ENCODE data around the gene DPP6. TPM values are rescaled to one million over a fixed set of nuclear protein-coding genes. Genes with fewer than 3 reads are reported as not detected.

Gene DPP6
- total RNA-seq, 1 donor from 2014 or later = 0.48 TPM

GRCh38 chr7:154684666-154685563, 632.7 kb downstream of the DPP6 start:
- Mint-ChIP-seq H3K4me3 (ENCODE audit: unreplicated experiment) (no peak overlapping the region), H3K4me1 (ENCODE audit: low read depth, unreplicated experiment) (no peaks in the 10 kb centered on the region), H3K27ac (ENCODE audit: unreplicated experiment) (no peak overlapping the region), H3K36me3 (ENCODE audit: low read depth, unreplicated experiment) (no peaks in the 10 kb centered on the region), H3K9me3 (ENCODE audit: unreplicated experiment) (no peaks in the 10 kb centered on the region), H3K27me3 (ENCODE audit: low read depth, unreplicated experiment) (peaks cover 11% of the 10 kb centered on the region)
- TF ChIP-seq EZH2 (IDR thresholded peaks at IDR 0.05; ENCODE audit: insufficient read depth, low read length) = no peak
- TF ChIP-seq, protein P1, sequence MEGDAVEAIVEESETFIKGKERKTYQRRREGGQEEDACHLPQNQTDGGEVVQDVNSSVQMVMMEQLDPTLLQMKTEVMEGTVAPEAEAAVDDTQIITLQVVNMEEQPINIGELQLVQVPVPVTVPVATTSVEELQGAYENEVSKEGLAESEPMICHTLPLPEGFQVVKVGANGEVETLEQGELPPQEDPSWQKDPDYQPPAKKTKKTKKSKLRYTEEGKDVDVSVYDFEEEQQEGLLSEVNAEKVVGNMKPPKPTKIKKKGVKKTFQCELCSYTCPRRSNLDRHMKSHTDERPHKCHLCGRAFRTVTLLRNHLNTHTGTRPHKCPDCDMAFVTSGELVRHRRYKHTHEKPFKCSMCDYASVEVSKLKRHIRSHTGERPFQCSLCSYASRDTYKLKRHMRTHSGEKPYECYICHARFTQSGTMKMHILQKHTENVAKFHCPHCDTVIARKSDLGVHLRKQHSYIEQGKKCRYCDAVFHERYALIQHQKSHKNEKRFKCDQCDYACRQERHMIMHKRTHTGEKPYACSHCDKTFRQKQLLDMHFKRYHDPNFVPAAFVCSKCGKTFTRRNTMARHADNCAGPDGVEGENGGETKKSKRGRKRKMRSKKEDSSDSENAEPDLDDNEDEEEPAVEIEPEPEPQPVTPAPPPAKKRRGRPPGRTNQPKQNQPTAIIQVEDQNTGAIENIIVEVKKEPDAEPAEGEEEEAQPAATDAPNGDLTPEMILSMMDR (IDR thresholded peaks at IDR 0.05; ENCODE audit: insufficient read depth, low read depth, low read length) = no peak
- H3K27ac ChIP-seq (ENCODE audit: low read depth, low read length) = no peak overlapping the region
- H2AFZ ChIP-seq (ENCODE audit: low read depth, low read length) = no peak overlapping the region
- no peaks in the 10 kb centered on the region for H3K4me1 ChIP-seq (ENCODE audit: insufficient read depth, low read length)
- FAIRE-seq = no peak
- no peaks in the 10 kb centered on the region for H3K79me2 ChIP-seq (ENCODE audit: insufficient read depth, low read length)
- DNase-seq (ENCODE audit: low read depth) = no peak
- H3K9me3 ChIP-seq (ENCODE audit: insufficient read depth, low read depth, low read length) = no peaks in the 10 kb centered on the region
- H3K4me2 ChIP-seq (ENCODE audit: low read length) = no peak overlapping the region
- H4K20me1 ChIP-seq (ENCODE audit: insufficient read depth, low read length) = no peaks in the 10 kb centered on the region
- no peaks in the 10 kb centered on the region for H3K27me3 ChIP-seq (ENCODE audit: insufficient read depth, low read length)
- H3K36me3 ChIP-seq (ENCODE audit: insufficient read depth, low read length) = no peaks in the 10 kb centered on the region
- no peak overlapping the region for H3K9ac ChIP-seq (ENCODE audit: low read length)
- no peak overlapping the region for H3K4me3 ChIP-seq (ENCODE audit: insufficient read depth, low read depth, low read length)

- H3K4me2 ChIP-seq (ENCODE audit: low read length) = no peak overlapping the region
- Mint-ChIP-seq H3K4me1 (ENCODE audit: low read depth, unreplicated experiment) (no peaks in the 10 kb centered on the region), H3K9me3 (ENCODE audit: unreplicated experiment) (no peaks in the 10 kb centered on the region), H3K27me3 (ENCODE audit: low read depth, unreplicated experiment) (peaks cover 13% of the 10 kb centered on the region), H3K27ac (ENCODE audit: unreplicated experiment) (no peak overlapping the region), H3K36me3 (ENCODE audit: low read depth, unreplicated experiment) (no peaks in the 10 kb centered on the region), H3K4me3 (ENCODE audit: unreplicated experiment) (no peak overlapping the region)
- no peaks in the 10 kb centered on the region for H3K27me3 ChIP-seq (ENCODE audit: insufficient read depth, low read length)
- DNase-seq (ENCODE audit: low read depth) (no peak), FAIRE-seq (no peak)
- no peaks in the 10 kb centered on the region for H3K36me3 ChIP-seq (ENCODE audit: insufficient read depth, low read length)
- no peaks in the 10 kb centered on the region for H3K4me1 ChIP-seq (ENCODE audit: insufficient read depth, low read length)
- H4K20me1 ChIP-seq (ENCODE audit: insufficient read depth, low read length) = no peaks in the 10 kb centered on the region
- H3K27ac ChIP-seq (ENCODE audit: low read depth, low read length) = no peak overlapping the region
- H3K79me2 ChIP-seq (ENCODE audit: insufficient read depth, low read length) = no peaks in the 10 kb centered on the region
- H2AFZ ChIP-seq (ENCODE audit: low read depth, low read length) = no peak overlapping the region
- no peak overlapping the region for H3K4me3 ChIP-seq (ENCODE audit: insufficient read depth, low read depth, low read length)
- H3K9me3 ChIP-seq (ENCODE audit: insufficient read depth, low read depth, low read length) = no peaks in the 10 kb centered on the region
- H3K9ac ChIP-seq (ENCODE audit: low read length) = no peak overlapping the region
- TF ChIP-seq EZH2 (IDR thresholded peaks at IDR 0.05; ENCODE audit: insufficient read depth, low read length) = no peak
- TF ChIP-seq, protein P1 (IDR thresholded peaks at IDR 0.05; ENCODE audit: insufficient read depth, low read depth, low read length) = no peak
These were observed 633.3 kb downstream of the DPP6 start for GRCh38 chr7:154685564-154685901.

GRCh38 chr7:154686305-154686704, 634.1 kb downstream of the DPP6 start:
- Histone ChIP-seq H3K4me3 (ENCODE audit: insufficient read depth, low read depth, low read length) (no peak overlapping the region), H3K4me1 (ENCODE audit: insufficient read depth, low read length) (no peaks in the 10 kb centered on the region), H3K79me2 (ENCODE audit: insufficient read depth, low read length) (no peaks in the 10 kb centered on the region), H4K20me1 (ENCODE audit: insufficient read depth, low read length) (no peaks in the 10 kb centered on the region), H3K36me3 (ENCODE audit: insufficient read depth, low read length) (no peaks in the 10 kb centered on the region), H2AFZ (ENCODE audit: low read depth, low read length) (no peak overlapping the region), H3K9me3 (ENCODE audit: insufficient read depth, low read depth, low read length) (no peaks in the 10 kb centered on the region), H3K27ac (ENCODE audit: low read depth, low read length) (no peak overlapping the region), H3K4me2 (ENCODE audit: low read length) (no peak overlapping the region), H3K9ac (ENCODE audit: low read length) (no peak overlapping the region), H3K27me3 (ENCODE audit: insufficient read depth, low read length) (no peaks in the 10 kb centered on the region)
- DNase-seq (ENCODE audit: low read depth) = no peak
- no peak for FAIRE-seq
- TF ChIP-seq, protein P1 (IDR thresholded peaks at IDR 0.05; ENCODE audit: insufficient read depth, low read depth, low read length) = no peak
- TF ChIP-seq EZH2 (IDR thresholded peaks at IDR 0.05; ENCODE audit: insufficient read depth, low read length) = no peak
- Mint-ChIP-seq H3K36me3 (ENCODE audit: low read depth, unreplicated experiment) (no peaks in the 10 kb centered on the region), H3K9me3 (ENCODE audit: unreplicated experiment) (no peaks in the 10 kb centered on the region), H3K27me3 (ENCODE audit: low read depth, unreplicated experiment) (peaks cover 18% of the 10 kb centered on the region), H3K4me3 (ENCODE audit: unreplicated experiment) (no peak overlapping the region), H3K27ac (ENCODE audit: unreplicated experiment) (no peak overlapping the region), H3K4me1 (ENCODE audit: low read depth, unreplicated experiment) (no peaks in the 10 kb centered on the region)
